Gastrocnemius medialis (tissue), 4 donors: ENCODE results near the gene MMP17.

Experiments
- POLR2A ChIP-seq, 2 donors: fragments of 450-650 bp; IDR thresholded peaks; one replicate each; pipeline ENCODE4 v1.6.1; 2017; ENCODE audit warnings: antibody characterized with exemption in 2 of 2, mild to moderate bottlenecking in 2 of 2, moderate library complexity in 2 of 2
- TF ChIP-seq, protein P1 (sequence below), 5 experiments: fragments of 450-650 bp in 3 of 5; fragments of 200-600 bp in 2 of 5; sonication (generic) in 2 of 5; IDR thresholded peaks in 4 of 5; conservative IDR thresholded peaks in 1 of 5; 1 replicate in 4 of 5; 2 replicates in 1 of 5; pipeline ENCODE4 v1.5.1; 2016 to 2019; ENCODE audit warnings: antibody characterized with exemption in 5 of 5, mild to moderate bottlenecking in 3 of 5, moderate library complexity in 3 of 5

GRCh38 chr12:131882804-131883520 lies 54.8 kb downstream of the MMP17 start:
- TF ChIP-seq, protein P1, sequence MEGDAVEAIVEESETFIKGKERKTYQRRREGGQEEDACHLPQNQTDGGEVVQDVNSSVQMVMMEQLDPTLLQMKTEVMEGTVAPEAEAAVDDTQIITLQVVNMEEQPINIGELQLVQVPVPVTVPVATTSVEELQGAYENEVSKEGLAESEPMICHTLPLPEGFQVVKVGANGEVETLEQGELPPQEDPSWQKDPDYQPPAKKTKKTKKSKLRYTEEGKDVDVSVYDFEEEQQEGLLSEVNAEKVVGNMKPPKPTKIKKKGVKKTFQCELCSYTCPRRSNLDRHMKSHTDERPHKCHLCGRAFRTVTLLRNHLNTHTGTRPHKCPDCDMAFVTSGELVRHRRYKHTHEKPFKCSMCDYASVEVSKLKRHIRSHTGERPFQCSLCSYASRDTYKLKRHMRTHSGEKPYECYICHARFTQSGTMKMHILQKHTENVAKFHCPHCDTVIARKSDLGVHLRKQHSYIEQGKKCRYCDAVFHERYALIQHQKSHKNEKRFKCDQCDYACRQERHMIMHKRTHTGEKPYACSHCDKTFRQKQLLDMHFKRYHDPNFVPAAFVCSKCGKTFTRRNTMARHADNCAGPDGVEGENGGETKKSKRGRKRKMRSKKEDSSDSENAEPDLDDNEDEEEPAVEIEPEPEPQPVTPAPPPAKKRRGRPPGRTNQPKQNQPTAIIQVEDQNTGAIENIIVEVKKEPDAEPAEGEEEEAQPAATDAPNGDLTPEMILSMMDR (IDR thresholded peaks at IDR 0.05 in 4 of 5, conservative IDR thresholded peaks at IDR 0.05 in 1 of 5) = no peak
- no peak for TF ChIP-seq POLR2A (IDR thresholded peaks at IDR 0.05)
